ENCODE data around the gene LYPLA2.

- TF ChIP-seq EZH2 (IDR thresholded peaks at IDR 0.05) = no peak
- no peak for TF ChIP-seq POLR2AphosphoS5 (IDR thresholded peaks at IDR 0.05; ENCODE audit: borderline replicate concordance, low read depth, low read length)
Observed at GRCh38 chr1:23793018-23793781, 2.3 kb downstream of the LYPLA2 start.

Data from SK-N-MC (cell line).